Stimulated activated CD4-positive, alpha-beta T cell treated with anti-CD3 and anti-CD28 coated beads, TNF-alpha, amount 100 ng/mL, for 1 hour (primary cell): Measurements from ENCODE around the gene CCL14.
"Not testable (repeated sequence)": the region's sequence is repeated elsewhere in the genome, so short reads cannot be mapped to it uniquely, and the experiment has no call there.

ENCODE experiments used
- DNase-seq, 3 donors: peaks; one replicate each; pipeline ENCODE4 v3.0.0-alpha.2; 2020; ENCODE audit warnings: low read depth in 3 of 3, low spot score in 1 of 3

Gene CCL14

GRCh38 chr17:35943537-35943936 is 43.0 kb downstream of the CCL14 start, which contains the start of gene LYZL6:
Gene LYZL6, minus strand, starts transcription at chr17:35943713. Its CDS starts 4,357 bp downstream, at chr17:35939356.
- DNase-seq, result no peak

GRCh38 chr17:35942588-35943186 is 43.8 kb downstream of the CCL14 start:
- DNase-seq, result no peak

GRCh38 chr17:35938492-35938891 is 48.0 kb downstream of the CCL14 start:
- DNase-seq, result not testable (repeated sequence)

- no peak for DNase-seq
Measured at GRCh38 chr17:35936063-35936462, 50.5 kb downstream of the CCL14 start.

GRCh38 chr17:35934760-35935159 is 51.8 kb downstream of the CCL14 start:
- no peak for DNase-seq
